Mesenchymal stem cell (in vitro differentiated cells and primary cell): ENCODE measurements around the gene ZKSCAN4.

ENCODE experiments used
- DNase-seq: peaks from one replicate; pipeline ENCODE4 v3.0.0-alpha.2; 2013
- H2AFZ ChIP-seq: one replicate; pipeline ENCODE4 v1.6.1; 2013; ENCODE audit warnings: low read depth, mild to moderate bottlenecking, control low read depth, inconsistent platforms, low read length, moderate library complexity
- H2AK5ac ChIP-seq: 2 replicates; pipeline ENCODE4 v1.6.1; 2013; ENCODE audit warnings: low read length, moderate library complexity, mild to moderate bottlenecking, inconsistent platforms; ENCODE audit not compliant: severe bottlenecking
- H2BK120ac ChIP-seq: one replicate; pipeline ENCODE4 v1.6.1; 2013; ENCODE audit warnings: low read depth, mild to moderate bottlenecking, inconsistent platforms, low read length, moderate library complexity
- H2BK12ac ChIP-seq, 2 experiments: one replicate each; pipeline ENCODE4 v1.6.1; 2013; ENCODE audit warnings: inconsistent platforms in 2 of 2, low read length in 2 of 2, mild to moderate bottlenecking in 2 of 2, moderate library complexity in 2 of 2, control low read depth in 1 of 2
- H2BK15ac ChIP-seq: one replicate; pipeline ENCODE4 v1.6.1; 2013; ENCODE audit warnings: mild to moderate bottlenecking, low read depth, inconsistent platforms; ENCODE audit not compliant: poor library complexity, severe bottlenecking
- H2BK5ac ChIP-seq: 2 replicates; pipeline ENCODE4 v1.6.1; 2013; ENCODE audit warnings: low read depth, mild to moderate bottlenecking, low read length, control low read depth, inconsistent platforms; ENCODE audit not compliant: poor library complexity, severe bottlenecking
- H3K14ac ChIP-seq, 2 experiments: one replicate each; pipeline ENCODE4 v1.6.1; 2013; ENCODE audit warnings: inconsistent platforms in 2 of 2, low read length in 2 of 2, control low read depth in 1 of 2, mild to moderate bottlenecking in 1 of 2, moderate library complexity in 1 of 2
- H3K18ac ChIP-seq, 2 experiments: one replicate each; pipeline ENCODE4 v1.6.1; 2013; ENCODE audit warnings: inconsistent platforms in 2 of 2, low read length in 2 of 2, control low read depth in 1 of 2, low read depth in 1 of 2, mild to moderate bottlenecking in 1 of 2
- H3K23ac ChIP-seq, 2 experiments: one replicate each; pipeline ENCODE4 v1.6.1; 2013; ENCODE audit warnings: inconsistent platforms in 2 of 2, low read length in 2 of 2, mild to moderate bottlenecking in 2 of 2, moderate library complexity in 2 of 2, control low read depth in 1 of 2
- H3K27ac ChIP-seq: 2 replicates; pipeline ENCODE4 v1.5.1; 2013; ENCODE audit warnings: mild to moderate bottlenecking, moderate library complexity, low read length, control low read depth, inconsistent platforms; ENCODE audit not compliant: poor library complexity, severe bottlenecking
- H3K27me3 ChIP-seq, 2 experiments: 2 replicates each; pipeline versions ENCODE4 v1.6.1 to v1.7.0; 2013; ENCODE audit warnings: low read length in 2 of 2, mild to moderate bottlenecking in 2 of 2, moderate library complexity in 2 of 2, control low read depth in 1 of 2, inconsistent platforms in 1 of 2; ENCODE audit not compliant: control insufficient read depth in 1 of 2, insufficient read depth in 1 of 2
- H3K36me3 ChIP-seq, 2 experiments: 2 replicates each; pipeline versions ENCODE4 v1.6.1 to v1.7.0; 2013; ENCODE audit warnings: low read length in 2 of 2, control low read depth in 1 of 2, inconsistent platforms in 1 of 2, low read depth in 1 of 2, mild to moderate bottlenecking in 1 of 2; ENCODE audit not compliant: insufficient read depth in 2 of 2, control insufficient read depth in 1 of 2
- H3K4ac ChIP-seq, 2 experiments: one replicate each; pipeline ENCODE4 v1.6.1; 2013; ENCODE audit warnings: inconsistent platforms in 2 of 2, low read length in 2 of 2, mild to moderate bottlenecking in 2 of 2, moderate library complexity in 2 of 2, control low read depth in 1 of 2, low read depth in 1 of 2
- H3K4me1 ChIP-seq: 2 replicates; pipeline ENCODE4 v1.6.1; 2013; ENCODE audit warnings: low read depth, low read length, control low read depth; ENCODE audit not compliant: control insufficient read depth, insufficient read depth
- H3K4me2 ChIP-seq: 2 replicates; pipeline ENCODE4 v1.6.1; 2013; ENCODE audit warnings: low read length, mild to moderate bottlenecking, inconsistent platforms; ENCODE audit not compliant: poor library complexity, severe bottlenecking
- H3K4me3 ChIP-seq, 2 experiments: 2 replicates each; pipeline versions ENCODE4 v1.5.1 to v1.7.0; 2013; ENCODE audit warnings: low read length in 2 of 2, mild to moderate bottlenecking in 2 of 2, control low read depth in 1 of 2, low read depth in 1 of 2; ENCODE audit not compliant: insufficient read depth in 1 of 2
- H3K79me1 ChIP-seq: replicated peaks from 2 replicates; pipeline ENCODE4 v1.6.1; 2013; ENCODE audit warnings: mild to moderate bottlenecking, control low read depth, low read length, inconsistent platforms; ENCODE audit not compliant: poor library complexity, severe bottlenecking
- H3K9ac ChIP-seq: 2 replicates; pipeline ENCODE4 v1.7.0; 2013; ENCODE audit warnings: mild to moderate bottlenecking, low read length, moderate library complexity
- H3K9me3 ChIP-seq: 2 replicates; pipeline ENCODE4 v1.7.0; 2013; ENCODE audit warnings: mild to moderate bottlenecking, low read length; ENCODE audit not compliant: control insufficient read depth
- H4K8ac ChIP-seq: one replicate; pipeline ENCODE4 v1.6.1; 2013; ENCODE audit warnings: inconsistent platforms, mild to moderate bottlenecking, low read length, moderate library complexity
- H4K91ac ChIP-seq: one replicate; pipeline ENCODE4 v1.6.1; 2013; ENCODE audit warnings: mild to moderate bottlenecking, low read length, inconsistent platforms
- WGBS: methylation state at CpG from one replicate; pipeline ENCODE4 v1.1.7; 2013; ENCODE audit warnings: mixed read lengths; 5-methylcytosine and 5-hydroxymethylcytosine counted together

The ZKSCAN4 gene

DNA sequence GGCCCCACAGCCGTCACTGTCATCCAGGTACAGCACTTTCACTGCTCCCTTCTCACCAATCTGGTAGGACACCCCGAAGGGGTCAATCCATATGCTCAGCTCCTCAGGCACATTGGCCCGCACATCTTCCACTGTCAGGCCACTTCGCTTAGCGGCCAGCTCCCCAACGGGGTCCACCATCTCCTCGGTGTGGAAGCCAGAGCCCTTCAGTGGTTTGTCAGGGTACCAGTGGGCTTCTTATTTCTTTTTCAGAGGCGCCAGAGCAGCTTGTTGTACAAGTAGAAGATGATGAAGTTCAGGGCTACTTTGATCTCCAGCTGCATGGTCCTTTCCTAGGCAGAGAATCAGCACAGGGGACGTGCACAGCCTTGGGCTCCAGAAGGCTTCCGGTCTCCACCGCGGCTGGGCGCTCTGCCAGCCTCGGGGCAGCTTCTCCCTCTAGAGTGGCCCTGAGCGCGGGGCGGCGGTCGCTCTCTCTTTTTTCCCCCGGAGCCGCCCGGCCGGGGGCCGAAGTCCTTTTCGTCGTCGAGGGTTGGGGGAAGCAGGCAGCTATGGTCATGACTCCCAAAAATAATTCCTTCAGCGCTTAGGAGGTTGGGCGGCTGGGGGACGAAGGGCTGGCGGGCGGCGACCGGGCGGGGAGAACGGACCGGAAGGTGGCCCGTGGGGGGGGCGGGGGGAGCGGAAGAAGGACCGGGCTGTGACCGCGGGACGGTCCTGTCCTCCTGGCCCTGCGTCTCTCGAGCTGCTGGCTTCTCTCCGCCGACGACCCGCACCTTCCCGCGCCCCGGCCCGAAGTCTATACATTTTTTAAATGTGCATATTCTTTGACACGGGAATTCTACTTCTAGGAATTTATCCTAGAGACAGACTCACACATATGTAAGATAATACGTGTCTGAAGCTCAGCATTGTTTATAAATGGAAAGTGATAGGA, 33.5 kb downstream of the ZKSCAN4 start:
- Histone ChIP-seq H4K91ac (peak overlapping the region; percentile 75), H3K18ac (peak overlapping the region in 1 of 2 experiments; percentile 19), H4K8ac (peak overlapping the region; percentile 83), H3K4me2 (peak overlapping the region; percentile 42), H3K14ac (no peak overlapping the region), H3K23ac (no peak overlapping the region), H3K27me3 (peaks cover 30% of the 10 kb centered on the region in 2 experiments), H2BK120ac (peak overlapping the region; percentile 74), H3K36me3 (no peaks in the 10 kb centered on the region), H3K79me1 (peaks cover 11% of the 10 kb centered on the region), H3K4me3 (peak overlapping the region; percentile 55 to 82), H3K27ac (no peak overlapping the region), H3K9ac (peak overlapping the region; percentile 78), H3K9me3 (no peaks in the 10 kb centered on the region), H3K4me1 (peaks cover 5% of the 10 kb centered on the region), H2AK5ac (no peak overlapping the region), H2BK12ac (no peak overlapping the region), H2BK5ac (no peak overlapping the region), H2AFZ (no peak overlapping the region), H3K4ac (peak overlapping the region in 1 of 2 experiments; percentile 68), H2BK15ac (peak overlapping the region; percentile 97)
- WGBS, result 30% methylated on average over 27 of the region's 56 CpGs
- DNase-seq, result peak; percentile 63

DNA sequence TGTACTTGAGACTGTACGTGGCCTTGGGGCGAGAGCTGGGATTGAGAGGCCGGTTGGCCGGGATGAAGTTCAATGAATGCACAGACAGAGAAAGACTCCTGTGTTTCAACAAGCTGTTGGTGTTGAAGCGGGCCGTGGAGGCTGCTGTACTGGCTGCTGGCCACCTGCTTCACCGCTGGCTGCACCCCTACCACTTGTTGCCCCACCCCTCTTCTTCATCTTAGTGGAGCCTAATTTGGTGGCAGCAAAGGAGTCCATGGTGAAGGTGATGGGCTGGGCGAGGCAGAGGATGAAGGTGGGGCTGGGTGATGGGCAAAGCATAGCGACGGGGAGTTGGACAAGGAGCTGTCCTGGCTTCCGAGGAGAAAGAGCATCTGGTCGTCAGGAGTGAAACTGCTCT, 34.2 kb downstream of the ZKSCAN4 start:
- no peaks in the 10 kb centered on the region for H3K36me3 ChIP-seq
- no peak overlapping the region for H3K27ac ChIP-seq
- WGBS, result 99% methylated on average over 9 of the region's 12 CpGs
- no peak overlapping the region for H2BK5ac ChIP-seq
- H4K8ac ChIP-seq, result peak overlapping the region; percentile 83
- H2AK5ac ChIP-seq, result no peak overlapping the region
- no peak overlapping the region for H3K9ac ChIP-seq
- no peak overlapping the region for H3K14ac ChIP-seq
- peaks cover 11% of the 10 kb centered on the region for H3K79me1 ChIP-seq
- H3K27me3 ChIP-seq, result peaks cover 30% of the 10 kb centered on the region in 2 experiments
- no peak overlapping the region for H2BK12ac ChIP-seq
- H3K4me3 ChIP-seq, result peak overlapping the region in 1 of 2 experiments; percentile 82
- no peak overlapping the region for H4K91ac ChIP-seq
- H2AFZ ChIP-seq, result no peak overlapping the region
- no peak overlapping the region for H3K4me2 ChIP-seq
- no peak overlapping the region for H2BK120ac ChIP-seq
- no peak overlapping the region for H2BK15ac ChIP-seq
- DNase-seq, result no peak
- peak overlapping the region in 1 of 2 experiments; percentile 68 for H3K4ac ChIP-seq
- no peak overlapping the region for H3K23ac ChIP-seq
- H3K18ac ChIP-seq, result no peak overlapping the region
- H3K9me3 ChIP-seq, result no peaks in the 10 kb centered on the region
- H3K4me1 ChIP-seq, result peaks cover 5% of the 10 kb centered on the region

DNA sequence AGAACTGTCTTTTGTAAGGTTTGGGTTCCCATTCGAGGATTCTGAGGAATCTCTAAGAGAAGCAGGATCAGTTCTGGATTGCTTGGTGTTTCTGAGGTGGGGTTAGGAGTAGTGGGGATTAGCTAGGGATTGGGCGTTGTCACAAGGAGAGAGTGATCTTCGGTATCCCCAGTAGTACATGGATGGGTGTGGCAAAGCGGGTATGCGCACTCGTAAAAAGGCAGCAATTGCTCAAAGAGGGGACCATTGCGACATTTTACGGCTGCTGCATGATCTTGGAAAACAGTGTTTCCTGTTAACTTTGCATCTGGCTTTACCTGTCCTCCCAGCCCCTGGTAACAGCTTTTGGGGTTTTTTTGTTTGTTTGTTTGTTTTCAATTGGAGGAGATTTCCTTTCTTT, 36.6 kb downstream of the ZKSCAN4 start:
- Histone ChIP-seq H2AFZ (no peak overlapping the region), H3K27ac (no peak overlapping the region), H2BK120ac (no peak overlapping the region), H3K18ac (no peak overlapping the region), H3K4ac (no peak overlapping the region), H3K4me1 (peaks cover 5% of the 10 kb centered on the region), H3K4me2 (no peak overlapping the region), H3K79me1 (peaks cover 11% of the 10 kb centered on the region), H3K9me3 (no peaks in the 10 kb centered on the region), H4K8ac (no peak overlapping the region), H3K14ac (no peak overlapping the region), H2BK5ac (no peak overlapping the region), H2AK5ac (no peak overlapping the region), H3K23ac (no peak overlapping the region), H4K91ac (no peak overlapping the region), H3K9ac (peak overlapping the region; percentile 38), H3K36me3 (no peaks in the 10 kb centered on the region), H2BK15ac (no peak overlapping the region), H3K27me3 (peaks cover 30 to 42% of the 10 kb centered on the region in 2 experiments), H2BK12ac (no peak overlapping the region), H3K4me3 (peak overlapping the region in 1 of 2 experiments; percentile 66)
- DNase-seq, result no peak
- WGBS, result 81% methylated on average over 8 of the region's 8 CpGs

GRCh38 chr6:28213213-28213523, 38.9 kb downstream of the ZKSCAN4 start:
- Histone ChIP-seq H3K23ac (no peak overlapping the region), H3K79me1 (peaks cover 9% of the 10 kb centered on the region), H4K91ac (no peak overlapping the region), H3K4me2 (no peak overlapping the region), H3K36me3 (no peaks in the 10 kb centered on the region), H3K27me3 (peaks cover 37 to 62% of the 10 kb centered on the region in 2 experiments), H2AFZ (no peak overlapping the region), H3K9ac (peak overlapping the region; percentile 37), H3K18ac (no peak overlapping the region), H3K27ac (no peak overlapping the region), H3K4me1 (peaks cover 4% of the 10 kb centered on the region), H3K4ac (no peak overlapping the region), H2BK5ac (no peak overlapping the region), H2AK5ac (no peak overlapping the region), H2BK15ac (no peak overlapping the region), H3K4me3 (peak overlapping the region in 1 of 2 experiments; percentile 80), H2BK120ac (no peak overlapping the region), H3K14ac (no peak overlapping the region), H4K8ac (no peak overlapping the region), H2BK12ac (no peak overlapping the region), H3K9me3 (no peaks in the 10 kb centered on the region)
- DNase-seq, result no peak
- WGBS, result no CpG with 5 or more reads among the region's 2 CpGs
